NT2/D1 (cell line): Measurements from ENCODE around the gene ARID1B.

Experiments
- SUZ12 ChIP-seq: IDR thresholded peaks from 2 replicates; pipeline ENCODE4 v1.6.1; 2011; ENCODE audit not compliant: insufficient read length, insufficient read depth; ENCODE audit errors: extremely low read depth
- ZNF274 ChIP-seq: IDR thresholded peaks from 2 replicates; pipeline ENCODE4 v1.6.1; 2011; ENCODE audit warnings: mild to moderate bottlenecking, low read depth, low read length

DNA sequence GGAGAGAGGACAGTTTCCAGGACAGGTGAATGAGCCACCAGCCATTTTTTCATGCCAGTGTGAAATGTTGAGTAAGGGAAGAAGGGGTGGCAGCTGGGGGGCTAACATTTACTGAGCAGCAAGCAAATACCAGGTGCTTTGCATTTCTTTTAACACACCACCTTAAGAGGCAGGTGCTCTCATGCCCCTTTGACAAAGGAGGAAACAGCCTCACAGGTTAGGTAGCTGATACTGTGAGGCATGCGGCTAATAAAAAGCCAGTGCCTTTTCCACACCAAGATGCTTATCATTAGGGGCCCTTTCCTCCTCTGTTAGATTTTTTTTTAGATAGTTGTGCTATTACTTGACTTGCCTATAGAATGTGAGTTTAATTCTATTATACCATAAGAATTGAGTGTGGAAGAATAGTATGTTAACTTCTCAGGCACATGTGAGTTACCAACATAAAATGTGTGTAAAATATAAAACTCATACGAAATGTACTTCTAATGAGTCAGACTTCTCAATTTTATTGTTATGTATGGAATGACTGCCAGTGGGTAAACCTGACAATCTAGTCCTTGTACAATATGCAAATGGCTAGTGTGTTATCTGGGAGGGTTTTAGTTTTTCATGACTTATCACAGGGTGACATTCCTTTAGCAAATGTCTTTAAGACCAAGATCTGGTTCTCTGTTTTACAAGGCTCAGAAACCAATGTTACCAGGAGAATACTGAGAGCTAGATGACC lies 286.2 kb downstream of the ARID1B start:
- no peak for TF ChIP-seq SUZ12
- no peak for TF ChIP-seq ZNF274
